Smooth muscle cell (in vitro differentiated cells): ENCODE measurements around the gene LIFR. TPM values are rescaled to one million over a fixed set of nuclear protein-coding genes. Genes with fewer than 3 reads are reported as not detected.

ENCODE experiments used
- DNase-seq: peaks from one replicate; lab custom pipeline; 2025; ENCODE audit not compliant: unreplicated experiment; lab: John Stamatoyannopoulos, UW
- H2AFZ ChIP-seq: fragments of 200-600 bp; sonication (generic); 2 replicates; pipeline ENCODE4 v1.6.0; 2016; ENCODE audit warnings: antibody characterized with exemption, low read depth, mild to moderate bottlenecking
- H3F3A ChIP-seq: fragments of 200-600 bp; sonication (generic); 2 replicates; pipeline ENCODE4 v1.6.0; 2017; ENCODE audit warnings: antibody characterized with exemption, low read depth
- H3K27ac ChIP-seq: fragments of 200-600 bp; sonication (generic); 2 replicates; pipeline ENCODE4 v1.5.1; 2016; ENCODE audit warnings: low read depth, mild to moderate bottlenecking
- H3K27me3 ChIP-seq: fragments of 200-600 bp; sonication (generic); 2 replicates; pipeline ENCODE4 v1.6.1; 2016; ENCODE audit warnings: low read depth, mild to moderate bottlenecking
- H3K36me3 ChIP-seq: fragments of 200-600 bp; sonication (generic); 2 replicates; pipeline ENCODE4 v1.5.1; 2016; ENCODE audit warnings: low read depth
- H3K4me1 ChIP-seq: fragments of 200-600 bp; sonication (generic); 2 replicates; pipeline ENCODE4 v1.5.1; 2016; ENCODE audit warnings: low read depth
- H3K4me2 ChIP-seq: fragments of 200-600 bp; sonication (generic); 2 replicates; pipeline ENCODE4 v1.6.0; 2016; ENCODE audit warnings: mild to moderate bottlenecking
- H3K4me3 ChIP-seq: fragments of 200-600 bp; sonication (generic); 2 replicates; pipeline ENCODE4 v1.5.1; 2016; ENCODE audit warnings: mild to moderate bottlenecking
- H3K79me2 ChIP-seq: fragments of 200-600 bp; sonication (generic); 2 replicates; pipeline ENCODE4 v1.6.0; 2016; ENCODE audit warnings: low read depth, mild to moderate bottlenecking
- H3K9ac ChIP-seq: fragments of 200-600 bp; sonication (generic); 2 replicates; pipeline ENCODE4 v1.6.0; 2016; ENCODE audit warnings: low read depth
- H3K9me3 ChIP-seq: fragments of 200-600 bp; sonication (generic); replicated peaks from 2 replicates; pipeline ENCODE4 v1.5.1; 2016; ENCODE audit warnings: low read depth
- H4K20me1 ChIP-seq: fragments of 200-600 bp; sonication (generic); 2 replicates; pipeline ENCODE4 v1.6.0; 2016; ENCODE audit warnings: low read depth
- WGBS: methylation state at CpG from one replicate; pipeline ENCODE4 v1.1.7; 2016; ENCODE audit warnings: low lambda C conversion rate; 5-methylcytosine and 5-hydroxymethylcytosine counted together
- polyA plus RNA-seq: library from polyadenylated mRNA; unstranded; fragments of >200 nt; fragmentation: Nextera tagmentation; extraction: Ambion mirVana; gene quantifications from 2 replicates; pipeline ENCODE4 v1.2.1, GENCODE V29; 2016
- total RNA-seq: library from RNA; depleted of rRNA; stranded (reverse); fragments of >200 nt; gene quantifications from 2 replicates; pipeline ENCODE4 v1.2.3, GENCODE V29; 2014
- TF ChIP-seq, protein P1 (sequence below): fragments of 200-600 bp; sonication (generic); IDR thresholded peaks from 2 replicates; pipeline ENCODE4 v1.5.1; 2017; ENCODE audit warnings: borderline replicate concordance, mild to moderate bottlenecking, antibody characterized with exemption; ENCODE audit not compliant: insufficient read depth, poor library complexity, severe bottlenecking

The LIFR gene
- total and polyA plus RNA-seq, 2 experiments from 2014 or later = 14.3 to 29.2 TPM

DNA sequence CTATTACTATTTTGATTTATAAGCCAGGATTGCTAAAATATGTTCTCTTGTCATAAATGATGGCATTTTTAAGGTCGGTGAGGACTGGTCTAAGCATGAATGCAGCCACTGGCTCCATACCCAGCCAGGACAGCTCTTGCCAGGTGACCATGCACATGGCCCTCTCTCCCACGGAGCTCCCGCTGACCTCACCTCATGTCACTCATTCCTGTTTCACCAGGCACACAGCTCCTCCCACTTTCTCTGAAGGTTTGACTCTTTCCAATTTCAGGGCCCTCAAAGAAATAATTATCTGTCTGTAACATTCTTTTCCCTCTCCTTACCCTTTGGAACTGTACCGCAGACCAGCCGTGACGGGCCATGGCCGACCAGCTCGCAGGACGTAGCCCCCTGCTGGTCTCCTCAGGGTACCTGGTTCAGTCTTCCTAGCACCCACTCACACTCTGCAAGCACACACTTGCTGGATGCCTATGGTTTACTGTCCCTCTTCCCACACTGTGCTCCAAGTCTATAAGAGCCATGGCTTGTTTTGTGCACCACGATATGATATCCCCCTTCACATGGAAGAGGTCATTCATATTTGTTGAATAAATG, 72.5 kb downstream of the LIFR start:
- Histone ChIP-seq H3K79me2 (no peaks in the 10 kb centered on the region), H4K20me1 (no peaks in the 10 kb centered on the region), H3K4me2 (no peak overlapping the region), H3K27ac (no peak overlapping the region), H2AFZ (no peak overlapping the region), H3K36me3 (no peaks in the 10 kb centered on the region), H3K4me1 (no peaks in the 10 kb centered on the region), H3K27me3 (no peaks in the 10 kb centered on the region), H3K9ac (no peak overlapping the region), H3K4me3 (no peak overlapping the region), H3F3A (no peaks in the 10 kb centered on the region), H3K9me3 (no peaks in the 10 kb centered on the region)
- TF ChIP-seq, protein P1, sequence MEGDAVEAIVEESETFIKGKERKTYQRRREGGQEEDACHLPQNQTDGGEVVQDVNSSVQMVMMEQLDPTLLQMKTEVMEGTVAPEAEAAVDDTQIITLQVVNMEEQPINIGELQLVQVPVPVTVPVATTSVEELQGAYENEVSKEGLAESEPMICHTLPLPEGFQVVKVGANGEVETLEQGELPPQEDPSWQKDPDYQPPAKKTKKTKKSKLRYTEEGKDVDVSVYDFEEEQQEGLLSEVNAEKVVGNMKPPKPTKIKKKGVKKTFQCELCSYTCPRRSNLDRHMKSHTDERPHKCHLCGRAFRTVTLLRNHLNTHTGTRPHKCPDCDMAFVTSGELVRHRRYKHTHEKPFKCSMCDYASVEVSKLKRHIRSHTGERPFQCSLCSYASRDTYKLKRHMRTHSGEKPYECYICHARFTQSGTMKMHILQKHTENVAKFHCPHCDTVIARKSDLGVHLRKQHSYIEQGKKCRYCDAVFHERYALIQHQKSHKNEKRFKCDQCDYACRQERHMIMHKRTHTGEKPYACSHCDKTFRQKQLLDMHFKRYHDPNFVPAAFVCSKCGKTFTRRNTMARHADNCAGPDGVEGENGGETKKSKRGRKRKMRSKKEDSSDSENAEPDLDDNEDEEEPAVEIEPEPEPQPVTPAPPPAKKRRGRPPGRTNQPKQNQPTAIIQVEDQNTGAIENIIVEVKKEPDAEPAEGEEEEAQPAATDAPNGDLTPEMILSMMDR = peak; percentile 15
- no peak for DNase-seq
- WGBS = 96% methylated on average over 10 of the region's 10 CpGs

DNA sequence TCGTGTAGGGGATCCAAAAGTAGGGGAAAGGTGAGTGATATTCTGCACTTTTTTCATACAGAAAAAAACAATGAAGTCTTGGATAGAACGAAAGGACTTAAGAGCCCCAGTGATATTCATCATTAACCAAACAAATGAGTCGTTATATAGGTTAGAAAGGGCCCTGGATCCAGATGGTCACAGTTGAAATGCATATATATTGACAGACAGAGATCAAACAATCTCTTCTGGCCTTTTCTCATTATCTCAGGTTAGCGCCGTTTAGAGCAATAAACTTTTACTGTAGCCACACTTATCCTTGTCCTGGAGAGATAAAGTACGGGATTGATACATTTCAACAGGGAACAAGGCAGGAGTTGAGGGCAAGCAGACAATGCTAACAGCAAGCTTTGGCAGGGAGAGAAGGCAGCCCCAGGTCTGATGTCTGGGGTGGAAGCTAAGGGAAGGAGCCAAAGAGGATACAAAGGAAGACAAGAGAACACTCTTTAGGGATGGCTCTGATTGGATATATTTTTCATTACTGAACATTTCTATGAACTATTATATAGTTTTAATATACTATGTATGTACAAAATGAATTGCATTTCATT, 77.0 kb downstream of the LIFR start:
- DNase-seq = no peak
- no peak overlapping the region for H2AFZ ChIP-seq
- H3K9ac ChIP-seq = no peak overlapping the region
- H3K4me3 ChIP-seq = no peak overlapping the region
- TF ChIP-seq, protein P1 = no peak
- no peaks in the 10 kb centered on the region for H3K9me3 ChIP-seq
- no peaks in the 10 kb centered on the region for H4K20me1 ChIP-seq
- H3K27me3 ChIP-seq = no peaks in the 10 kb centered on the region
- H3K4me2 ChIP-seq = no peak overlapping the region
- no peaks in the 10 kb centered on the region for H3K79me2 ChIP-seq
- H3K27ac ChIP-seq = no peak overlapping the region
- 43% methylated on average over 6 of the region's 6 CpGs for WGBS
- no peaks in the 10 kb centered on the region for H3F3A ChIP-seq
- no peaks in the 10 kb centered on the region for H3K4me1 ChIP-seq
- no peaks in the 10 kb centered on the region for H3K36me3 ChIP-seq

DNA sequence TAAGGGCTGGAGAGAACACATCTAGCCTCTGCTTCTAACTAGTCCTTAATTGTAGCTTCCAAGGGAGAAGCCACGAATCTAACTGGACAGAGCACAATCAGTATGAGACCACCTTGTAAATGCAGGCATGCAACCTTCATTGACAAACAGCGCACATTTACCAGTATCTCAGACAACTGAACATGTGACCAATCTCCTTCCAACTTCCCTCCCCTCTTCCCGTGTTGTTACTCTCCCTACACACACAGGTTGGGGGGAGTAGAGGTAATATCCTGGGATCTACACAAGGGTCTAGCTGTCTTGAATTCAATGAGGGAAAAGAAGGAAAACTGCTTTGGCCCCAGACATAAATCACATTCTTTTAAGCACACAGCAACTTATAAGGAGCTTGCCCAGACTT, 77.6 kb downstream of the LIFR start:
- Histone ChIP-seq H3K4me1 (no peaks in the 10 kb centered on the region), H3K27ac (no peak overlapping the region), H3K27me3 (no peaks in the 10 kb centered on the region), H2AFZ (no peak overlapping the region), H4K20me1 (no peaks in the 10 kb centered on the region), H3K79me2 (no peaks in the 10 kb centered on the region), H3K4me2 (no peak overlapping the region), H3K9me3 (no peaks in the 10 kb centered on the region), H3K36me3 (no peaks in the 10 kb centered on the region), H3K4me3 (no peak overlapping the region), H3K9ac (no peak overlapping the region), H3F3A (no peaks in the 10 kb centered on the region)
- DNase-seq = no peak
- WGBS = 83% methylated on average over 3 of the region's 3 CpGs
- TF ChIP-seq, protein P1 = no peak

GRCh38 chr5:38478166-38478565, 78.3 kb downstream of the LIFR start:
- H3K27ac ChIP-seq = no peak overlapping the region
- 87% methylated on average over 3 of the region's 3 CpGs for WGBS
- TF ChIP-seq, protein P1 = no peak

More at GRCh38 chr5:38478166-38478565, 78.3 kb downstream of the LIFR start:
- Histone ChIP-seq H3K36me3 (no peaks in the 10 kb centered on the region), H3K9me3 (no peaks in the 10 kb centered on the region), H3K4me1 (no peaks in the 10 kb centered on the region), H3K4me2 (no peak overlapping the region), H4K20me1 (no peaks in the 10 kb centered on the region), H3K9ac (no peak overlapping the region), H3K4me3 (no peak overlapping the region), H3K27me3 (no peaks in the 10 kb centered on the region), H3F3A (no peaks in the 10 kb centered on the region), H2AFZ (no peak overlapping the region), H3K79me2 (no peaks in the 10 kb centered on the region)
- DNase-seq = no peak
